ENCODE data around the gene CCDC90B. TPM values are rescaled to one million over a fixed set of nuclear protein-coding genes. Genes with fewer than 3 reads are reported as not detected.
A peak's percentile ranks its signal among the peaks of the same experiment; 100 is the strongest.

CCDC90B gene
- total RNA-seq, 2 experiments from 2014 or later, result 29.2 to 32.3 TPM

- ChIA-PET POLR2A (no interaction called here), CTCF (interaction anchor here (0.6 kb wide), 1 partner anchor 36 kb away, joined by 3 read pairs; no protein-coding TSS in a partner anchor)
- Mint-ChIP-seq H3K4me3 (no peak overlapping the region), H3K27me3 (no peaks in the 10 kb centered on the region), H3K36me3 (peaks cover 8% of the 10 kb centered on the region), H3K9me3 (no peaks in the 10 kb centered on the region), H3K27ac (no peak overlapping the region), H3K4me1 (ENCODE audit: low read depth) (no peaks in the 10 kb centered on the region)
- intact Hi-C loops (cut with micrococcal nuclease), result no loop called here
- DNase-seq, result no peak
Measured at GRCh38 chr11:83256602-83257340, 29.4 kb downstream of the CCDC90B start.

- no peaks in the 10 kb centered on the region for H3K9me3 Mint-ChIP-seq
- no peak overlapping the region for H3K27ac Mint-ChIP-seq
- H3K4me3 Mint-ChIP-seq, result no peak overlapping the region
- H3K36me3 Mint-ChIP-seq, result peaks cover 5% of the 10 kb centered on the region
- H3K27me3 Mint-ChIP-seq, result no peaks in the 10 kb centered on the region
- no peak for DNase-seq
- H3K4me1 Mint-ChIP-seq (ENCODE audit: low read depth), result no peaks in the 10 kb centered on the region
- POLR2A ChIA-PET, result no interaction called here
- CTCF ChIA-PET, result interaction anchor here (1.4 kb wide), 1 partner anchor 330 kb away, joined by 3 read pairs; no protein-coding TSS in a partner anchor
- intact Hi-C loops (cut with micrococcal nuclease), result no loop called here
Measured at GRCh38 chr11:83255366-83255765, 30.8 kb downstream of the CCDC90B start.

- DNase-seq, result no peak
- ChIA-PET POLR2A (no interaction called here), CTCF (interaction anchor here (1.3 kb wide), 1 partner anchor 385 kb away, joined by 5 read pairs; no protein-coding TSS in a partner anchor)
- H3K4me3 Mint-ChIP-seq, result no peak overlapping the region
- intact Hi-C loops (cut with micrococcal nuclease), result no loop called here
- no peaks in the 10 kb centered on the region for H3K27me3 Mint-ChIP-seq
- H3K9me3 Mint-ChIP-seq, result no peaks in the 10 kb centered on the region
- H3K36me3 Mint-ChIP-seq, result peaks cover 3% of the 10 kb centered on the region
- H3K27ac Mint-ChIP-seq, result no peak overlapping the region
- H3K4me1 Mint-ChIP-seq (ENCODE audit: low read depth), result no peaks in the 10 kb centered on the region
Measured at GRCh38 chr11:83252941-83253340, 33.2 kb downstream of the CCDC90B start.

- H3K9me3 Mint-ChIP-seq, result no peaks in the 10 kb centered on the region
- H3K27ac Mint-ChIP-seq, result no peak overlapping the region
- intact Hi-C loops (cut with micrococcal nuclease), result no loop called here
- H3K4me3 Mint-ChIP-seq, result no peak overlapping the region
- no peaks in the 10 kb centered on the region for H3K36me3 Mint-ChIP-seq
- ChIA-PET POLR2A (no interaction called here), CTCF (interaction anchor here (1.3 kb wide), 1 partner anchor 385 kb away, joined by 5 read pairs; no protein-coding TSS in a partner anchor)
- DNase-seq, result no peak
- no peaks in the 10 kb centered on the region for H3K4me1 Mint-ChIP-seq (ENCODE audit: low read depth)
- no peaks in the 10 kb centered on the region for H3K27me3 Mint-ChIP-seq
Measured at GRCh38 chr11:83252266-83252665, 33.9 kb downstream of the CCDC90B start.

GRCh38 chr11:83249972-83250593, 36.1 kb downstream of the CCDC90B start:
- Mint-ChIP-seq H3K27ac (no peak overlapping the region), H3K9me3 (no peaks in the 10 kb centered on the region), H3K4me1 (ENCODE audit: low read depth) (no peaks in the 10 kb centered on the region), H3K4me3 (no peak overlapping the region), H3K36me3 (no peaks in the 10 kb centered on the region), H3K27me3 (no peaks in the 10 kb centered on the region)
- ChIA-PET CTCF (interaction anchor here (0.7 to 3.8 kb wide), 39 partner anchors 8 to 570 kb away, joined by 3 to 36 read pairs (median 5); partner anchors contain the start of genes CCDC90B and DDIAS), POLR2A (no interaction called here)
- intact Hi-C loops (cut with micrococcal nuclease), result loop anchor here (1.0 to 2.0 kb wide), 3 partner anchors 55 to 383 kb away; no protein-coding TSS in a partner anchor
- no peak for DNase-seq

- Mint-ChIP-seq H3K4me3 (no peak overlapping the region), H3K9me3 (no peaks in the 10 kb centered on the region), H3K36me3 (no peaks in the 10 kb centered on the region), H3K27me3 (no peaks in the 10 kb centered on the region), H3K4me1 (ENCODE audit: low read depth) (no peaks in the 10 kb centered on the region), H3K27ac (no peak overlapping the region)
- POLR2A ChIA-PET, result no interaction called here
- CTCF ChIA-PET, result interaction anchor here (0.7 to 3.8 kb wide), 34 partner anchors 9 to 570 kb away, joined by 3 to 36 read pairs (median 5); partner anchors contain the start of genes CCDC90B and DDIAS
- no peak for DNase-seq
- intact Hi-C loops (cut with micrococcal nuclease), result no loop called here
Measured at GRCh38 chr11:83249445-83249844, 36.7 kb downstream of the CCDC90B start.

- CTCF ChIA-PET, result interaction anchor here (0.8 kb wide), 1 partner anchor 9 kb away, joined by 3 read pairs; no protein-coding TSS in a partner anchor
- no peak overlapping the region for H3K27ac Mint-ChIP-seq
- no peaks in the 10 kb centered on the region for H3K27me3 Mint-ChIP-seq
- H3K36me3 Mint-ChIP-seq, result peaks cover 2% of the 10 kb centered on the region
- intact Hi-C loops (cut with micrococcal nuclease), result no loop called here
- H3K9me3 Mint-ChIP-seq, result no peaks in the 10 kb centered on the region
- POLR2A ChIA-PET, result no interaction called here
- peak; percentile 26 for DNase-seq
- H3K4me3 Mint-ChIP-seq, result no peak overlapping the region
- H3K4me1 Mint-ChIP-seq (ENCODE audit: low read depth), result no peaks in the 10 kb centered on the region
Measured at GRCh38 chr11:83241291-83241946, 44.7 kb downstream of the CCDC90B start.

GRCh38 chr11:83238111-83238510, 48.1 kb downstream of the CCDC90B start:
- POLR2A ChIA-PET, result no interaction called here
- H3K4me1 Mint-ChIP-seq (ENCODE audit: low read depth), result no peaks in the 10 kb centered on the region
- H3K27me3 Mint-ChIP-seq, result no peaks in the 10 kb centered on the region
- no peak for DNase-seq
- no peaks in the 10 kb centered on the region for H3K9me3 Mint-ChIP-seq
- no peak overlapping the region for H3K27ac Mint-ChIP-seq
- H3K4me3 Mint-ChIP-seq, result no peak overlapping the region
- intact Hi-C loops (cut with micrococcal nuclease), result no loop called here
- CTCF ChIA-PET, result no interaction called here
- H3K36me3 Mint-ChIP-seq, result peaks cover 2% of the 10 kb centered on the region

- POLR2A ChIA-PET, result no interaction called here
- H3K27me3 Mint-ChIP-seq, result no peaks in the 10 kb centered on the region
- H3K27ac Mint-ChIP-seq, result no peak overlapping the region
- no peak for DNase-seq
- H3K4me3 Mint-ChIP-seq, result no peak overlapping the region
- H3K36me3 Mint-ChIP-seq, result peaks cover 2% of the 10 kb centered on the region
- H3K9me3 Mint-ChIP-seq, result no peaks in the 10 kb centered on the region
- intact Hi-C loops (cut with micrococcal nuclease), result no loop called here
- CTCF ChIA-PET, result interaction anchor here (1.4 to 1.8 kb wide), 2 partner anchors 13 to 15 kb away, joined by 5 to 6 read pairs; no protein-coding TSS in a partner anchor
- no peaks in the 10 kb centered on the region for H3K4me1 Mint-ChIP-seq (ENCODE audit: low read depth)
Measured at GRCh38 chr11:83235825-83236224, 50.3 kb downstream of the CCDC90B start.

- Mint-ChIP-seq H3K4me1 (ENCODE audit: low read depth) (no peaks in the 10 kb centered on the region), H3K27me3 (no peaks in the 10 kb centered on the region), H3K9me3 (no peaks in the 10 kb centered on the region), H3K27ac (no peak overlapping the region), H3K4me3 (no peak overlapping the region), H3K36me3 (no peaks in the 10 kb centered on the region)
- ChIA-PET POLR2A (no interaction called here), CTCF (no interaction called here)
- no peak for DNase-seq
- intact Hi-C loops (cut with micrococcal nuclease), result no loop called here
Measured at GRCh38 chr11:83223457-83223856, 62.7 kb downstream of the CCDC90B start.

GRCh38 chr11:83222499-83222898, 63.7 kb downstream of the CCDC90B start:
- POLR2A ChIA-PET, result no interaction called here
- no peaks in the 10 kb centered on the region for H3K36me3 Mint-ChIP-seq
- no peak overlapping the region for H3K27ac Mint-ChIP-seq
- no peaks in the 10 kb centered on the region for H3K9me3 Mint-ChIP-seq
- no peak overlapping the region for H3K4me3 Mint-ChIP-seq
- intact Hi-C loops (cut with micrococcal nuclease), result no loop called here
- CTCF ChIA-PET, result no interaction called here
- no peaks in the 10 kb centered on the region for H3K4me1 Mint-ChIP-seq (ENCODE audit: low read depth)
- no peak for DNase-seq
- H3K27me3 Mint-ChIP-seq, result no peaks in the 10 kb centered on the region

GRCh38 chr11:83221694-83222093, 64.5 kb downstream of the CCDC90B start:
- H3K27ac Mint-ChIP-seq, result no peak overlapping the region
- H3K9me3 Mint-ChIP-seq, result no peaks in the 10 kb centered on the region
- POLR2A ChIA-PET, result no interaction called here
- H3K4me1 Mint-ChIP-seq (ENCODE audit: low read depth), result no peaks in the 10 kb centered on the region
- no peak overlapping the region for H3K4me3 Mint-ChIP-seq
- H3K36me3 Mint-ChIP-seq, result no peaks in the 10 kb centered on the region
- intact Hi-C loops (cut with micrococcal nuclease), result no loop called here
- no peak for DNase-seq
- CTCF ChIA-PET, result no interaction called here
- no peaks in the 10 kb centered on the region for H3K27me3 Mint-ChIP-seq
